Calu3 (cell line): Measurements from ENCODE around the gene SUV39H1. TPM values are rescaled to one million over a fixed set of nuclear protein-coding genes. Genes with fewer than 3 reads are reported as not detected.

ENCODE experiments used
- BruUV-seq: library from RNA; stranded (reverse); fragments of 400-500 nt; replicated peaks from 2 replicates; lab custom pipeline; 2021; lab: Mats Ljungman, UMichigan
- CTCF ChIA-PET: fragments of 300-600 bp; sonication (Branson Sonifier 250); formaldehyde crosslinking; loops from one replicate; lab custom pipeline; 2022; ENCODE audit warnings: antibody characterized with exemption; lab: Charles Lee
- DNase-seq: peaks from one replicate; pipeline ENCODE4 v3.0.0; 2022
- H3K27ac Mint-ChIP-seq: one replicate; pipeline ENCODE4 v1.8.0; 2022; ENCODE audit warnings: mixed read lengths; ENCODE audit not compliant: unreplicated experiment
- H3K27me3 Mint-ChIP-seq: one replicate; pipeline ENCODE4 v1.8.0; 2022; ENCODE audit warnings: mixed read lengths; ENCODE audit not compliant: unreplicated experiment
- H3K36me3 Mint-ChIP-seq: one replicate; pipeline ENCODE4 v1.8.0; 2022; ENCODE audit warnings: mild to moderate bottlenecking, moderate library complexity, mixed read lengths; ENCODE audit not compliant: insufficient read depth, unreplicated experiment
- H3K4me1 Mint-ChIP-seq: one replicate; pipeline ENCODE4 v1.8.0; 2022; ENCODE audit warnings: mild to moderate bottlenecking, low read depth, mixed read lengths; ENCODE audit not compliant: unreplicated experiment
- H3K4me3 Mint-ChIP-seq: one replicate; pipeline ENCODE4 v1.8.0; 2022; ENCODE audit warnings: mild to moderate bottlenecking, low read depth, moderate library complexity, mixed read lengths; ENCODE audit not compliant: unreplicated experiment
- H3K9me3 Mint-ChIP-seq: one replicate; pipeline ENCODE4 v1.8.0; 2022; ENCODE audit warnings: low read depth, mixed read lengths; ENCODE audit not compliant: unreplicated experiment
- CTCF ChIP-seq: fragments of 200-600 bp; IDR thresholded peaks from one replicate; pipeline ENCODE4 v1.8.0; 2022; ENCODE audit warnings: antibody characterized with exemption; ENCODE audit not compliant: unreplicated experiment
- intact Hi-C: fragments of 100-400 bp; cut with micrococcal nuclease; formaldehyde crosslinking; loops from one replicate; pipeline ENCODE4 v1.10.0; 2022; ENCODE audit not compliant: unreplicated experiment
- total RNA-seq: library from RNA; stranded (reverse); gene quantifications from 2 replicates; pipeline ENCODE4 v1.2.3, GENCODE V29; 2022

The SUV39H1 gene
- total RNA-seq, 1 experiment from 2014 or later = 20.8 TPM

DNA sequence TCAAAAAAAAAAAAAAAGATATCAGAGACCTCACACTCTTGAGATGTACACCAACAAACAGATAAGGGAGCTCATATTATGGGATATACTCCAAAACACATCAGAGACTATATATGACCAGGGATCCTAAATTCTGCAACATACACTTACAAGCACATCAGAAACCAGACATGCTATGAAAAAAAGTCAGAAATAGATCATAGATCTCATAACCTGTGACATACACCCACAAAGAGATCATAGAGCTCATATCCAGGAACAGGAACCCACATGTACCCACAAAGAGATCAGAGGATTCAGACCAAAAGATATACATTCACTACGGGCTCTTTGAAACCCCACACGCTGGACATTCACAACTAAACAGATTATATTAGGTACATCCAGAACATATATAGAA lies 30.1 kb downstream of the SUV39H1 start:
- no TSS peak for BruUV-seq
- Mint-ChIP-seq H3K27ac (no peak overlapping the region), H3K4me1 (no peaks in the 10 kb centered on the region), H3K27me3 (peaks cover 31% of the 10 kb centered on the region), H3K4me3 (no peak overlapping the region), H3K9me3 (no peaks in the 10 kb centered on the region), H3K36me3 (no peaks in the 10 kb centered on the region)
- TF ChIP-seq CTCF = no peak
- DNase-seq = no peak
- CTCF ChIA-PET = no interaction called here
- intact Hi-C loops = no loop called here

GRCh38 chrX:48728653-48729052 lies 32.1 kb downstream of the SUV39H1 start:
- BruUV-seq = no TSS peak
- Mint-ChIP-seq H3K27ac (no peak overlapping the region), H3K36me3 (no peaks in the 10 kb centered on the region), H3K27me3 (peaks cover 31% of the 10 kb centered on the region), H3K4me3 (no peak overlapping the region), H3K4me1 (no peaks in the 10 kb centered on the region), H3K9me3 (no peaks in the 10 kb centered on the region)
- intact Hi-C loops = no loop called here
- CTCF ChIA-PET = no interaction called here
- DNase-seq = no peak
- TF ChIP-seq CTCF = no peak

GRCh38 chrX:48736303-48736702 lies 39.8 kb downstream of the SUV39H1 start:
- intact Hi-C loops = no loop called here
- Mint-ChIP-seq H3K4me1 (peaks cover 7% of the 10 kb centered on the region), H3K36me3 (peaks cover 19% of the 10 kb centered on the region), H3K4me3 (no peak overlapping the region), H3K27ac (peak overlapping the region; percentile 12), H3K27me3 (no peaks in the 10 kb centered on the region), H3K9me3 (no peaks in the 10 kb centered on the region)
- TF ChIP-seq CTCF = no peak
- CTCF ChIA-PET = no interaction called here
- no peak for DNase-seq
- BruUV-seq = no TSS peak

GRCh38 chrX:48736878-48737212 lies 40.3 kb downstream of the SUV39H1 start:
- Mint-ChIP-seq H3K4me1 (peaks cover 7% of the 10 kb centered on the region), H3K27me3 (no peaks in the 10 kb centered on the region), H3K27ac (peak overlapping the region; percentile 66), H3K9me3 (no peaks in the 10 kb centered on the region), H3K36me3 (peaks cover 19% of the 10 kb centered on the region), H3K4me3 (peak overlapping the region; percentile 80)
- no peak for TF ChIP-seq CTCF
- no peak for DNase-seq
- BruUV-seq = TSS peak; percentile 61
- CTCF ChIA-PET = interaction anchor here (0.9 kb wide), 1 partner anchor 105 kb away, joined by 3 read pairs; no protein-coding TSS in a partner anchor
- intact Hi-C loops = no loop called here
